Astrocyte of the hippocampus (primary cell): Measurements from ENCODE around the gene PHB1.

Source experiments
- DNase-seq: peaks from one replicate; pipeline ENCODE4 v3.0.0; 2011; ENCODE audit warnings: low read depth, low spot score

Gene PHB1

DNA sequence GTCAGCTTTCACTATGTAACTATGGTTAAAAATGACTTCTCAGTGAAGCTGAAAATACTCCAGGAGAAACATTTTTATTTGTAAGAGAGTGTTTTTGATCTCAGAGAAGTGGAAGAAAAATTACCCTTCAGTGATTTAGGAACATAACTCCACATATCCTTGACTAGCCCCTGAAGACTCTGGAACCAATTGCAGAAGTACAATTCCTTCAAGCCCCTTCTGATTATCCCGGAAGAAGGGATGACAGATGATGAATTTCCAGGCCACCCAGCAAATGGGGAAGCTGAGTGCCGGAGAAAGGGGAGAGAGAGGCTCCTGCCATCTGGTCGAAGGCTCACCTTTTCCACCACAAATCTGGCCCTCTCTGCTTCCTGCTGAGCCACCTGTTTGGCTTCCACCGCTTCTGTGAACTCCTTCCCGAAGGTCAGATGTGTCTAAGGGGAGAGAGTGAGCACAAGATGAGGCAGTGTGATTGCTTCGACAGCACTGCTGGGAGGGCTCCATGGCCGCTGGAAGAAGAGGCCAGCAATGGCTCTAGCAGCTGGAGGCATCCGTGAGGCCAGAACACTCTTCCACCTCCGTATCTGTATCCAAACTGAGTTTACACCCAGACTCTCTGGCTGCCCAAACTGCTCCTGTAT, 8.1 kb downstream of the PHB1 start:
- DNase-seq: no peak

DNA sequence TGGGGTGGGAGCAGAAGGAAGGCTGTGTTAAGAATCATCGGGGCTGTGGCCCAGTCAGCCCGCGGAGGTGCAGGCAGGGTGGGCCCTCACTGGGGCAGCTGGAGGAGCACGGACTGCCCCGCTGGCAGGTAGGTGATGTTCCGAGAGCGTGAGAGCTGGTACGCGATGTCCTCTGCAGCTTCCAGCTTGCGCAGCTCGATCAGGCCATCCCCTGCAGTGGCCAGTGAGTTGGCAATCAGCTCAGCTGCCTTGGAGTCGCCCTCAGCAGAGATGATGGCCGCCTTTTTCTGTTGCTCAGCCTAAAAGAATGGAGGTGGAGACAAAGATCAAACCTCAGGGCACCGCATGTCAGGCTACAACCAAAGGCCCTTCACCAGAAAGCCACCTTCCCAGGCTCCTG, 9.8 kb downstream of the PHB1 start:
- DNase-seq: no peak

DNA sequence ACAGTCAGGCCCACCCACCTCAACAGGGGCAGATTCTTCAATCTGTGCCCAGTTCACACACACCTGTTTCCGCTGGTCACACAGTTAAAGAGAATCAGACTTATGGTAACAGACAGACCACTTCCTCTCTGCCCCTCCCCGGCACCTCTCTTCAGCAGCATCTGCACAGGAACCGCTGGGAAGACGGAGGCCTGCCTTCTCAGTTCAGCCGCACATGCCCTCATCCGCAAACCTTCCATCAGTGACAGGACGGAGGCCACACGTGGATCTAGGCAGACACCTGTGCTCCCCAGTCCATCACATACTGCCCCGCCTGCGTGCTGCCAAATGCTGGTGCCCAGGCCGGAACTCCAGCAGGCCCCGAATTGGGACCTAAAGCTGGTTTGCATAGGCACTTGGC, 10.3 kb downstream of the PHB1 start:
- no peak for DNase-seq

DNA sequence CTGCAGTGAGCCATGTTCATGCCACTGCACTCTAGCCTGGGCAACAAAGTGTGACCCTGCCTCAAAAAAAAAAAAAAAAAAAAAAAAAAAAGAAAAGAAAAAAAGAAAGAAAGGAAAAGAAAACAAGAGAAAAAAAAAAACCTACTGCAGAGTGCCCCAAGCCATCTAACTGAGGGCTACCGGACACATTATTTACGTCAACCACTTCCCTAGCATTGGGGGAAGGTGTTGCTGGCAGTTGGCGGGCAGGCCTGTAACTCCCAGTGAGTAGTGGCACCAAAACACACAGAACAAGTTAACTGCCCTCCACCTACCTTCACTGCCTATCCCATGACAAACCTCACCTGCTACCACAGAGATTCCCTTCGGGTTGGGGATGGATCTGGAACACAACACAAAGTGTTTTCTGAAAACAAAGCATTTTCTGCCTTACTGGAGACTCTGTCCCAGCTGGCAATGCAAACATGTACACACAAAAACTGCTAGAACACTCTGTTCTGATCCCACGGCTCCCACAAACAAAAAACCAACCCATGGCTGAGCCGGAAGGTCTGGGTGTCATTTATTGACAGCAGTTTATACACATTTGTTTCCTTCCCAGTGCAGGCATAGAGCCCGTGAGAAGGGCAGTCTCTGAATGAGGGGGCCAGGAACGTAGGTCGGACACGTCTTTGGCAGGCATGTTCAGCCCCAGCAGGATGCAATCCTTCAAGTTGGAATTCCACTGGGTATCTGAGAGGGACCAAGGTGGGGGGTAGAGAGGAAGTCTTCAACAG, 11.0 kb downstream of the PHB1 start:
- DNase-seq: no peak

DNA sequence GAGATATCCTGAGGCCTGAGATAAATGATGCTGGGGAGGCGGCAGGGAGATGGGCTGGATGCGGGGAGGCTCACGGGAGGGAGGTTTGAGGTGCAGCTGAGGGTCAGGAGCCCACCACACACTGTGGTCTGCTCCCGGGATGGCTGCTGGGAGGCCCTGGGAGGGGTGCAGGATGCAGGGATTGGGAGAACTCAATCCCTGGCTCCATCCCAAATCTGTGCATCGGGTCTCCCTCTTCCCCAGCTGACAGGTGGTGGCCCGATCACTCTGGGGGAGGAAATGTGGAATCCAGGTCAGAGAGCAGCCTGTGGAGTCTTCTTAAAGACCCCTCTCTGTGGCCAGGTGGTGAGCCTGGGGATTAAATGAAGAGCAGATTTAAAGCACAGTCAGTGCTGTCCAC, 12.0 kb downstream of the PHB1 start:
- no peak for DNase-seq

DNA sequence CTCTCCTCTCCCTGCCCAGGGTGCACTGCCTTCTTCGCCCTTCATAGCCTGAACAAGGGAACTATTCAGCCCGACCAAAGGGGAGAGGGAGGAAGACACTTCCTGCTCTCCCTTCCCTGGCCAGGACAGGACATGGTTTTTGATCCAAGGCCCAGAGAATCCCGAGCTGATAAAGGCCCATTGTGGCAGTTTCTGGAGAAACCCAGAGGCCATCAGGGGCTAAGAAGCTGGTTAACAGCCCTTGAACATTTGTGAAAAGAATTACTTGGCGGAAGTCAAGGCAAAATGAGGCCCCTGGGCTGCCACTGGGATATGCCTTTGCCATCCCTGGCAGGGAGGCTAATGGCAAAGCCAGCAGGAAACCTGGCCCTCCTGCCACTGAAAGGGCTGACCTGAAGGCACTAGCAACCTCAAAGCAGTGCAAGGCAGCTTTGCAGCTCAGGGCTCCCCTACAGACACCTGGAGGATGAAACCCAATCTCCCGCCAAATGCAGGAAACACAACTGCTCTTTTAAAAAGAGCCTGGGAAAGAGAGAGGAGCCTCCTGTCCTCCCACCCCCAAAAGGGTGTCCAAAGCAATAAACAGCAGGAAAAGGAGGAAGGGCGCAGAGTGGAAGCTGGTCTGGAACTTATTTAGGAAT, 12.6 kb downstream of the PHB1 start:
- no peak for DNase-seq

DNA sequence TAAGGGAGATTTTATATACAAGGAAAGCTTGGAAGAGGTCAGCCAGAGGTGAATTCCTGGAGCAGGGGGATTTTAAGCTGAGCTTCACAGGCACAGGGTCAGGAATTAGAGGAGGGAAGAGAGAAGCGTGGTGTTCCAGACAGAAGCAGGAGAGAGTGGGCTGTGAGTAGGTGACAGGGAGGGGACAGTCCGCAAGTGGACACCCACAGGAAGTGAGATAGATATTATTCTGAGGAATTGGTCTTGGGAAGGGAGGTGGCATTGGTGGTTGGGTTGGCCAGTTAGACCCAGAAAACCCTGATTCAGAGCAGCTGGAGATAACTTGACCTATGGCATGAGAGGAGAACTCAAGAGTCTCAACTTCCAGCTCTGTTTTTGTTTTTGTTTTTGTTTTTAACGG, 14.7 kb downstream of the PHB1 start:
- no peak for DNase-seq

DNA sequence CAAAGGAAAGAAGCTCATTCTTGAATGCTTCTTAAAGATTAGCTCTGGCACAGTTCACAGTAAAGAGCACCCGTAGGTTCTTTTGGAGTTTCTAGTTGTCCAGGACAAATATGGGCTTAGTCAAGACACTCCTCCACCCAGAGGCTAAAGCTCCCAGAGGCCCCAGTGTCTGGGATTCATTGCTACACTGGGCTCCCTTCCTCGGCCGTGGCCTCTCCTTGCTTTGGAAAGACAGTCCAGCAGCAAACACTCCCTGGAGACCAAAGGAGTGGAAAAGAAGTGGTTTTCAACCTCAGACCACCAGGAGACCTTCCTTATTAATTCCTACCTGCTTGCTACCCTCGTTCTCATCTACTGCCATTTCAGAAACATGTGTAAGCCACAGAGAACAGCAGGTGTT, 17.1 kb downstream of the PHB1 start:
- no peak for DNase-seq

DNA sequence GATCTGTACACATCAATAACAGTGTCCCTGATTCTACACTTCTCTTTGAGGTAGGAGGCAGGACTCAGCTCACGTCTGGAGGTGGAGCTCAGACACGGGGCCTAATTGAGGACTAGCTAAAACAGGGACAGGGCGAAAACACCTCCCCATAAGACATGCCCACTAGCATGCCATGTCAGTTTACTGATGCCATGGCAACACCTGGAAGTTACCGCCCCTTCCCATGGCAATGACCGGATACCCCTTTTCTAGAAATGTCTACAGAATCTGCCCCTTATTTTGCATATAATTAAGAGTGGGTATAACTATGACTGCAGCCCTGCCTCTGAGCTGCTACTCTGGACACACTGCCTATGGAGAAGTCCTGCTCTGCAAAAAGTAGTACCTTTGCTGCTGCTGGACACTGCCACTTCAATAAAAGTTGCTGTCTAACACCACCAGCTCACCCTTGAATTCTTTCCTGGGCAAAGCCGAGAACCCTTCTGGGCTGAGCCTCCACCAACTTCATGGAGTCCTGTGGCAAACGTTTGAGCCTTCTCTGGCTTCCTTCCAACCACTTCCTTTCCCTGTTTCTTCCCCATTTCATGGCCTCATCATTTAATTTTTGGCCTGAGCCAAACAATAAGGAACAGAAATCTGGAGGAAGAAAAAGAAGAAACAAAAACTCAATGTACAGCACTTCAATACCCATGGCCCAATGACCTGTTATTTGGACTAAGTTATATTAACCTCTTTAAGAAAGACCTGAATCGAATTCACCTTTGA, 21.0 kb downstream of the PHB1 start:
- DNase-seq: peak; percentile 12

DNA sequence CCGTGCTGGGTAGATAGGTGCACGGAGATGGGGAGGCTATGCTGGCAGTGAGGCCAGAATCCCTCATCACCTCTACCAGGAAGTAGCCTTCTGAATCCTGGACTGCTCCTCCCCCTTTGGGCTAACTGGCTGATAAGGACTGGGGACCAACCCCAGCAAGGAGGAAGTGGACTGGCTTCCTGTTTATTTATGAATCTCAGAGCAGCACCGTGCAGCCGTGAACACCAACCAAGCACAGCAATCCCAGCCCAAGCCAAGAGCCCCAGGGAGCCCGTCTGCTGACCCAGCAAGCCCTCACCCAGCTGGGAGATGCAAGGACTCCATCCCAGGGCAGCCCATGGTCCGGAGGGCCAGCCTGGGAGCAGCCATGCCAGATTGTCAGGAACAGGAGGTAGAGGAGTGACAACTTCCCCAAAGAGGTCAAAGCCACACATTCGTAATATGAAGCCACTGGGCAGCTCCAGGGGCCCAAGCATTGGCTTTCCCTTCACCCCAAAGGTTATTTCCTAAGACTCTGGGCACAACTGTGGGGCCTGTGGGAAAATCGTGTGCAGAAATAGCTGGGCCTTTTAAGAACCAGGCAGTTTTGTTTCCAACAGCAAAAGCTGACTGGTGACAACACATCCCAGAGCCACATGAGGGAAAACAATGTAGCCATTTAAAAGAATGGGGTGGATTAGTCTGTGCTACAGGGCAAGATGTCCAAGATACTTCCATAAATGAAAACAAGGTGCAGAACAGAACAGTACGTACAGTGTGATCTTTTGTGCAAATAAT, 23.9 kb downstream of the PHB1 start:
- DNase-seq: no peak

DNA sequence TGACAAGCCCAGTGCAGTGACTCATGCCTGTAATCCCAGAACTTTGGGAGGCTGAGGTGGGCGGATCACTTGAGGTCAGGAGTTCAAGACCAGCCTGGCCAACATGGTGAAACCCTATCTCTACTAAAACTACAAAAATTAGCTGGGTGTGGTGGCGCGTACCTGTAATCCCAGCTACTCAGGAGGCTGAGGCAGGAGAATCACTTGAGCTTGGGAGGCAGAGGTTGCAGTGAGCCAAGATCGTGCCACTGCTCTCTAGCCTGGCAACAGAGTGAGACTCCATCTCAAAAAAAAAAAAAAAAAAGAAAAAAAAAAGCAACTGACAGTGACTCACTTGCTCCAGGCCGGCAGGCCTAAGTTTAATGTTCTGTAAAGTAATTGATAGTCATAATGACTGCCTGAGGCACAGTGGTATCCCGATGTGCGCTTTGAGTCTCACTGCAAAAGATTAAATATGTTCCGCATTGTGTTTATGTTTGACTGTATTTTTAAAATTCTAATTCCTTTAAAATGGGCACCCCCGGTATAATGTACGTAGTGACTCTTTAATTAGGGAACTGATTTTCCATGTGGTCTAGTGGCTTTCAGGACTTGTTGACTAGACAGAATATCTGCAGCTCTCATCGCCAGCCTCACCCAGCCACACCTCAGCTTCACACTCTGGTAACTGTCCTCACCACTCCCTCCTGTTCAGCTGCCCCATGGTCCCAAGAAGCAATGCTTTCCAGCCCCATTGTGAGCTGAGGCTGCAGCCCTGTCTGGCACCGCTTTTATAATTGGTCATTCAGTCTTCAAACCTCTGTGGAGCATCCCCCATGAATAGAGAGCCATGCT, 25.0 kb downstream of the PHB1 start:
- DNase-seq: peak; percentile 57

DNA sequence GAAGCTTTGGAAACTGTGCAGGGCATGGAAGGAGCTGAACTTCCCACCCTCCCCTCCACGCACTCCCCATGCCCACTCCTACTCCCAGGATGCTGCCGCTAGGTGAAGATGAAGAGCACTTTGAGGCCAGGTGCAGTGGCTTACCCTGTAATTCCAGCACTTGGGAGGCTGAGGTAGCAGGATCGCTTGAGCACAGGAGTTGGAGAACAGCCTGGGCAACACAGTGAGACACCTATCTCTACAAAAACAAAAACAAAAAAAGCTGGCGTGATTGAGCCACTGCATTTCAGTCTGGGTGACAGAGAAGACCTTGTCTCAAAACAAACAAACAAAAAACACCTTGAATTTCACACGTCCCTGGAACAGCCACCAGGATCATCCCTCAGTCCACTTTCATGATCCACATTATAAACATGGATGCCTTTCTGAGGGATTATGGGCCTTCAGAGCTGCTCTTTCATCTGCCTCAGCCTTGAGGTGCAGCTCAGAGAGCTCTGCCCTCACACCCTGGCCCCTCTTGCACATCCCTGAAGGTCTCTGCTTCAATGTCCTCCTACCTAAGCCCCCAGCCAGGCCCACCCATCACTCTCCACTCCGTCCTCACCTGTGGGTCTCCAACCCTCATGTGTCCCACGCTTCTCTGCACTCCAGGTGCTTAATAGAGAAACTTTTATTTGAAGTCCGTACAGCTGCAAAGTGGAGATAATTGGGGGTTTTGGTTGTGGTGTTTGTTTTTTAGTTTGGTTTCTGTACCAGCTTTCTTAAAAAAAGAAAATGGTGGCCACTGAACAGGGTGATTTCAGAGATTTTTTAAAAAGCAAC, 25.8 kb downstream of the PHB1 start:
- DNase-seq: no peak

DNA sequence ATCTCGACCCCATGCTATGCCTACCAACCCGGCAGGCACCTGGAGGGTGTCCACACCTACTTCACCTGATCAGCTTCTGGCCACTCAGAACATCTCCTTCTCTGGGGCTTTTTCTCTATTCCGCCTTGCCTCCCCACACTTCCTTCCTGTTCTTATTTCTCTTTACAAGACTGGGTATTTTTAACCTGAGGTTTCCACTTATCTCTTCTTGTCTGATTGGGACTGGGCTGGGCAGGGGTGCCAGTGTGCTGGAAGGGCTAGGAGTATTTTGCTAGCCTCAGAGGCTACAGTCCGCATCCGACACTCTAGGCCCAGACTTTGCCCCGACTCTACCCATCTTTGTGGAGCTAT, 26.4 kb downstream of the PHB1 start:
- DNase-seq: no peak

DNA sequence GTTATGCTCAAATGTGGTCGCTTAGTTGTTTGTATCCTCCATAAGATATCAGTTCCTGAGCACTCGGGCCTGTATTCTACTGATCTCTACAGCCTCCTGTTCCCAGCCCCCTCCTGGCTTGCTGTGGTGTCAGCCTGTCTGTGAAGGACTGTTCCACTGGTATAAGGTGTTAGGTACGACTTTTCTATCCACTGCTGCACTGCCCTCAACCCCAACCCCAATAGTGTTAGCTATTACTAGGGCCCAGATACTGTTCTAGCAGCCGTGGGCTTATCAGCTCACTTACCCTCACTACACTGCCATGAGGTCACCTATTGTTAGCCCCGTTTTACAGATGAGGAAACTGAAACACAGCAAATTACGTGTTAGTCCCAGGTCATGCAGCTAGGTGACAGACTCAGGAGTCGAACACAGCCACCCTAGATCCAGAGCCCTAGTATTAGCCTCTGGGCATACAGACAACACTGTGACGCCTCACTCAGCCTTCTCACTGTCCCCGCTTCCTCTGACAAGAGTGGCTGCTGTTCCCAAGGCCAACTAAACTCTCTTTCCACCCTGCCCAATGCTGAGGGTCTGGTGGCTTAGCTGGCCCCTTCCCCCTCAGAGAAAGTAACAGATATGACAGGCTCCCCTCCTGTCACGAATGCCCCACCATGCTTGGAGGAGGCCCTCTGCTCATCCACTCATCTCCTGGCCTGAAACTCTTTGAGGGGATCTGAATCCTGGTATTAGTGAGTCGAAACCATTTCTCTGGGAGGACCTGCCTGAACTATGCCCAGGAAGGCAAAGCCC, 27.0 kb downstream of the PHB1 start:
- no peak for DNase-seq

DNA sequence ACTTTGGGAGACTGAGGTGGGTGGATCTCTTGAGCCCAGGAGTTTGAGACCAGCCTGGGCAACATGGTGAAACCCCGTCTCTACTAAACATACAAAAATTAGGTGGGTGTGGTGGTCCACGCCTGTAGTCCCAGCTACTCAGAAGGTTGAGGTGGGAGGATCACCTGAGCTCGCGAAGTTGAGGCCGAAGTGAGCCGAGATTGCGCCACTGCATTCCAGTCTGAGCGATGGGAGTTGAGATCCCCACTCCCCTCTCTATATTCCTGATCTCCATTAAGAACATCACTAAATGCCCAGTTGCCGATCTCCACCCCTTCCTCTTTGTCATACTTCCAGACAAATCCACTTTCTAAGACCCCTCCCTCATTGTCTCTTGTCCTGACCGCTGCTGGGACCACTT, 28.3 kb downstream of the PHB1 start:
- DNase-seq: no peak

DNA sequence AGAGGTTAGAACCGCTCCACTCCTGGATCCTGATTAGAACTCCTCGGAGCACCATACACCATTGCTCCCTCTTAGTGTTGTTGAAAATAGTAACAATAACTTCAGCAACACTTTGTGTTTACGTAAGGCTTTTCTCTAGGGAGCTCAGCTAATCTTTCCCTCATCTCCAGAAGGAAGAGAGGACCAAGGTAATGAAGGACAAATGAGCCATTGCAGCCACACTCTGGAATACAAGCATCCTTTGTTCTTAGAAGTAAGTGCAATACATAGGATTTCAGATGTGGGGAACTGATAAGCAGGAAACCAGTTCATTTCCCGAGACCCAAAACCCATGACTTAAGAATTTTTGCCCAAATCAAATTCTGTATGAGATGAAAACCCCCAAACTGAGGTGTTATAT, 29.7 kb downstream of the PHB1 start:
- DNase-seq: no peak

DNA sequence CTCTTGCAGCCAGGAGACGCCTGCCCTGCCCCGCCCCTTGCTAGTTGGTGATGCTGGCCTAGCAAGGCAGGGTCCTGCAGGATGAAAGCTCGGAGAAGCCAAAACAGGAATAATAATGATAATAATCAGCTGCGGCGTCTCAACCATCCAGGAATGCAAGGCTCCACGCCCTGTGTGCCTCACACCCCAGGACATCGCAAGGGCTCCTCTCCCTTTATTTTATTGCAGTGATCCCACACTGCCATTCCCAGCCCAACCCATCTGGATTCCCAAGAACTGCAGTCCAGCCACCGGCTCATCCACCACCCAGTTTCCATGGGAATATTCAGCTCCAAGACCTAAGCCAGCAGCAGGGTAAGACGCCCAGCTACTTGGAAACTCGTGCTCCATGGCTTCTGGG, 31.6 kb downstream of the PHB1 start:
- DNase-seq: no peak

DNA sequence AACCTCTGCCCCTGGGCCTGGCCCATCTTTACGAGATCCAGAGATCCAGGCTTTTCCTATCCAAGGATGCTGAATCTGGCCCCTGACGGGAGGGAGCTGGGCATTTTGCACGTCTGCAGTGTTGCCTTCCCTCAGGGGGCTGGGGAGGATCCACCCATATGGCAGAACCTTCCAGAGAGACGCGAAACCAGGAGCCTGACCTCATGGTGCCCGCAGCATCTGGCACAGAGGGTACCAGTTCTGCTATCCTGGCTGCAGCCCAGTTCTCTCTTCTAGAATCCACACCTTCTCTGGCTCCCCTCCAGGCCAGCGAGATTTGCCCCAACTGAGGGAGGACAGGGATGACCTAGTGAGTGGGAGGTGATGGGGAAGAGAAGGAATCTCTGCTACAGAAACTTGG, 32.1 kb downstream of the PHB1 start:
- DNase-seq: no peak

DNA sequence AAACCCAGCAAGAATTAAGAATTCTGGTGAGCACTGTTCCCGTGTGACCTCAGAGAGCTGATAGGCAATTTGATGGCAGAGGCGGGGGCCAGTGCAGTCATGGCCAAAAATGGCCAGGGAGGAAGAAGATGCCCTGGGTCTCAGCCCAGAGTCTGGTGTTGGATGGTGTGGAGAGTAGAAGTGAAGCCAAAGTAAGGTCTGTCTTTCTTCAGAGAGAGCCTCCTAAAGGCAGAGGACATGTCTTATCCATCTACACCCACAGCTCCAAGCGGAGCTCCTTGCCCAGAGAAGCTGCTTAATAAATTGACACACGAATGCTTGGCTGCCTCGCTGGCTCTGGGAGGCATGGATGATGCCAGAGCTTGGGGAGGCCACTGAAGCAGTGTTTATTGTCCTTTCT, 32.9 kb downstream of the PHB1 start:
- DNase-seq: no peak
